ENCODE results near the gene DPY19L1.
"Not testable (repeated sequence)": the region's sequence is repeated elsewhere in the genome, so short reads cannot be mapped to it uniquely, and the experiment has no call there.

The DPY19L1 gene

GRCh38 chr7:35037211-35037525, at the start of gene DPY19L1:
Gene DPY19L1, minus strand, starts transcription at chr7:35037485. Its CDS starts 91 bp downstream, at chr7:35037394.
- DNase-seq = no peak

GRCh38 chr7:35079517-35079916, 42.2 kb upstream of the DPY19L1 start:
- DNase-seq = not testable (repeated sequence)

GRCh38 chr7:35074008-35074407, 36.7 kb upstream of the DPY19L1 start:
- DNase-seq = not testable (repeated sequence)

- not testable (repeated sequence) for DNase-seq
Observed at GRCh38 chr7:35072950-35073827, 35.9 kb upstream of the DPY19L1 start.

- DNase-seq = not testable (repeated sequence)
Observed at GRCh38 chr7:35069084-35069483, 31.8 kb upstream of the DPY19L1 start.

- not testable (repeated sequence) for DNase-seq
Observed at GRCh38 chr7:35065382-35065781, 28.1 kb upstream of the DPY19L1 start.

- not testable (repeated sequence) for DNase-seq
Observed at GRCh38 chr7:35058571-35058970, 21.3 kb upstream of the DPY19L1 start.

GRCh38 chr7:35057505-35058451, 20.5 kb upstream of the DPY19L1 start:
- not testable (repeated sequence) for DNase-seq

- DNase-seq = not testable (repeated sequence)
Observed at GRCh38 chr7:35055733-35056132, 18.4 kb upstream of the DPY19L1 start.

GRCh38 chr7:35053488-35054175, 16.3 kb upstream of the DPY19L1 start:
- DNase-seq = not testable (repeated sequence)

GRCh38 chr7:35048390-35048789, 11.1 kb upstream of the DPY19L1 start:
- not testable (repeated sequence) for DNase-seq

- DNase-seq = not testable (repeated sequence)
Observed at GRCh38 chr7:35047912-35048305, 10.6 kb upstream of the DPY19L1 start.

- not testable (repeated sequence) for DNase-seq
Observed at GRCh38 chr7:35047263-35047911, 10.1 kb upstream of the DPY19L1 start.

GRCh38 chr7:35043301-35043700, 6.0 kb upstream of the DPY19L1 start:
- DNase-seq = not testable (repeated sequence)

- DNase-seq = no peak
Observed at GRCh38 chr7:35040906-35041305, 3.6 kb upstream of the DPY19L1 start.

GRCh38 chr7:35039343-35039742, 2.1 kb upstream of the DPY19L1 start:
- DNase-seq = no peak

GRCh38 chr7:35038354-35038753, 1.1 kb upstream of the DPY19L1 start:
- DNase-seq = no peak

GRCh38 chr7:35037526-35038341, 449 bp upstream of the DPY19L1 start:
- DNase-seq = peak; percentile 85 to 92

- no peak for DNase-seq
Observed at GRCh38 chr7:35036361-35037171, 719 bp downstream of the DPY19L1 start.

GRCh38 chr7:35035511-35035961, 1.7 kb downstream of the DPY19L1 start:
- DNase-seq = no peak

Measured in NCI-H1930 (cell line).